Activated CD4-positive, alpha-beta T cell treated with anti-CD3 and anti-CD28 coated beads for 24 hours (primary cell): ENCODE results near the gene SDCCAG8.

Source experiments
- DNase-seq, 2 donors: peaks; one replicate each; pipeline ENCODE4 v3.0.0-alpha.2; 2020; ENCODE audit warnings: low read depth in 2 of 2

Gene SDCCAG8

GRCh38 chr1:243547891-243548290 is 292.1 kb downstream of the SDCCAG8 start:
- no peak for DNase-seq

- no peak for DNase-seq
Measured at GRCh38 chr1:243548516-243548915, 292.7 kb downstream of the SDCCAG8 start.

- DNase-seq: no peak
Measured at GRCh38 chr1:243549108-243549507, 293.3 kb downstream of the SDCCAG8 start.
